Stimulated activated naive CD8-positive, alpha-beta T cell treated with anti-CD3 and anti-CD28 coated beads, Interleukin-15, Interleukin-2, amounts not matched to agents 100 ng/mL and 50 ng/mL, for 24 hours (primary cell): Measurements from ENCODE around the gene NCKAP1.
"Not testable (repeated sequence)": the region's sequence is repeated elsewhere in the genome, so short reads cannot be mapped to it uniquely, and the experiment has no call there.

Source experiments
- H3K27ac Mint-ChIP-seq: one replicate; pipeline ENCODE4 v1.8.0; 2021; ENCODE audit warnings: mild to moderate bottlenecking, mixed read lengths
- H3K27me3 Mint-ChIP-seq: one replicate; pipeline ENCODE4 v1.8.0; 2021; ENCODE audit warnings: mixed read lengths
- H3K36me3 Mint-ChIP-seq: one replicate; pipeline ENCODE4 v1.8.0; 2021; ENCODE audit warnings: low read depth, mixed read lengths
- H3K4me1 Mint-ChIP-seq: one replicate; pipeline ENCODE4 v1.8.0; 2021; ENCODE audit warnings: low read depth, mixed read lengths
- H3K4me3 Mint-ChIP-seq: one replicate; pipeline ENCODE4 v1.8.0; 2021; ENCODE audit warnings: mild to moderate bottlenecking, mixed read lengths
- H3K9me3 Mint-ChIP-seq: one replicate; pipeline ENCODE4 v1.8.0; 2021; ENCODE audit warnings: mixed read lengths

Gene NCKAP1

DNA sequence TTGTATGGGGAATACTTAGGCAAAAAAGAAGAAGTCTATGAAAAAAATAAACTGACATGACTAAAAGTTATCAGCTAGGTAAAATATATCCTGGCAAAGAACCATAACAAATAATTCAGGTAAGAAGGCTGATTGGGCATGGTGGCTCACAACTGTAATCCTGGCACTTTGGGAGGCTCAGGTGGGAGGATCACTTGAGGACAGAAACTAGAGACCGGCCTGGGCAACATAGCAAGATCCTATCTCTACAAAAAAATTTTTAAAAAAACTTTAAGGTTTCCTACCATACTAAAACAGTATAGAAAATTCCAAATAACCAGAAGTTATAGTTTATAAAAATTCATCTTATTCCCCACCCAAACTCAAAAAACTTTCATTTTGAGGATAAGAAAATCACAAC lies 10.8 kb downstream of the NCKAP1 start:
- no peak overlapping the region for H3K4me3 Mint-ChIP-seq
- H3K27me3 Mint-ChIP-seq = peaks cover 67% of the 10 kb centered on the region
- no peaks in the 10 kb centered on the region for H3K9me3 Mint-ChIP-seq

DNA sequence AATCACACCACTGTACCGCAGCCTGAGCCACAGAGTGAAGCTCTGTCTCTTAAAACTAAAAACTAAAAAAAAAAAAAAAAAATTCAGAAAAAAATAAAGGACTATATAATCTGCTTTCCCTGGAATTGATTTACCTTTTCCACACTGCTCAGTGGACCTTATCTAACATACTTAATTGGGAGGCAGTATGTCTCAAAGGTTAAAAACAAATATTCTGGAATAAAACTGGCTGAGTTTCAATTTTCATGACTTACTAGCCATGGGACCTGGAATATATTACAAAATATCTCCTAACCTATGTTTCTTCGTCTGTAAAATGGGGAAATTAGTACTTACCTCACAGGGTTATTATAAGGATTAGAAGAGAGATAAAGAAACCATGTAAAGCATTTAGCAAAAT lies 11.8 kb downstream of the NCKAP1 start:
- H3K9me3 Mint-ChIP-seq = no peaks in the 10 kb centered on the region
- H3K27ac Mint-ChIP-seq = no peak overlapping the region
- H3K4me3 Mint-ChIP-seq = no peak overlapping the region
- H3K36me3 Mint-ChIP-seq = no peaks in the 10 kb centered on the region
- H3K27me3 Mint-ChIP-seq = peaks cover 64% of the 10 kb centered on the region
- H3K4me1 Mint-ChIP-seq = no peaks in the 10 kb centered on the region

More for the DNA sequence above, 10.8 kb downstream of the NCKAP1 start:
- Mint-ChIP-seq H3K4me1 (no peaks in the 10 kb centered on the region), H3K36me3 (no peaks in the 10 kb centered on the region), H3K27ac (no peak overlapping the region)

DNA sequence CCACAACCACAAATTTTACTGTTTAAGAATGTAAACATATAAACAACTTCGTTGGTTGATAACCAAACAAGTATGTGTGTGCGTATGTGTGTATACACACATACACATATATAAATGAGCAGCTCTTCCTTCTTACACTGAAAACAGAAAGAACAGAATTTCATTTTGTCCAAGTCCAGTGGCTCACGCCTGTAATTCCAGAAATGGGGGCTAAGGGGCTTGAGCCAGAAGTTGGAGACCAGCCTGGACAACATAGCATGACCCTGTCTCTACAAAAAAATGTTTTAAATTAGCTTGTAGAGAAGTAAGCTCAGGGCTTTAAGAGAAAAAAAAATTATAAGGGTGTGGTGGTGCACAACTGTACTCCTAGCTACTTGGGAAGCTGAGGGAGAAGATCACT lies 12.3 kb downstream of the NCKAP1 start:
- Mint-ChIP-seq H3K9me3 (no peaks in the 10 kb centered on the region), H3K27ac (no peak overlapping the region), H3K27me3 (peaks cover 62% of the 10 kb centered on the region), H3K4me3 (no peak overlapping the region), H3K36me3 (no peaks in the 10 kb centered on the region), H3K4me1 (no peaks in the 10 kb centered on the region)

DNA sequence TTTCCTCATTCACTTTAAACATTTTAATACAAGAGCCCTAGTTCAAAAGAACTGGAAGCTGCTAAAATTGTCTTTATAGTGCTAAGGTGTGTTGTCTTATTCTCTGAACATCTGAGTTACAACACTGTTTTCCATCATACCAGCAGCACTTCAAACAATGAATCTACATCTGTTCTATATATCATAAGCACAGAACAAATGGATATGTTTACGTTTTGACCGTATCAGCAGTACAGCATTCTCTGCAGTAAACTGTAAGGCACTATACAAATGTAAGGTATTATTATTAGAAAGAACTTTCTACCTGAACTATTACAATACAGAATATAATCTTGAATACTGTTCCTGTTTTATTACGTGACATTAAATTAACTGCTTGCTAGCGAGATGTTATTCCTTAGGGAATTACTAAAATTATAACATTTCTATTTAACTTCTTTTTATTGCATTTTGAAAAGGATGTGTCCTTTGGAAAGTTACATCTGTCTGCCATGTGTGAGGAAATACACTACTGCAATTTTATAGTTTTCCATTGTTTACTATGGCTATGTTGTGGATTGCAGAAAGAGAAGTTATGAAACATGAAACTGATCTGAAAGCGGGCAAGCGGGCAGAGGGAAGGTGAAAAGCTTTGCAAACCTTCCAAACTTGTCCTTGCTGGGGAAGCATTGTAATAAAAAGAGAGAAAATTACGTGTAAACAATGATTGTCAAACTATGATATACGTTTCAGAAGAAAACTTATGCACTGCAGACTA lies 13.7 kb downstream of the NCKAP1 start:
- no peaks in the 10 kb centered on the region for H3K36me3 Mint-ChIP-seq
- H3K4me1 Mint-ChIP-seq = no peaks in the 10 kb centered on the region
- no peaks in the 10 kb centered on the region for H3K9me3 Mint-ChIP-seq
- no peak overlapping the region for H3K4me3 Mint-ChIP-seq
- no peak overlapping the region for H3K27ac Mint-ChIP-seq
- H3K27me3 Mint-ChIP-seq = peaks cover 58% of the 10 kb centered on the region

DNA sequence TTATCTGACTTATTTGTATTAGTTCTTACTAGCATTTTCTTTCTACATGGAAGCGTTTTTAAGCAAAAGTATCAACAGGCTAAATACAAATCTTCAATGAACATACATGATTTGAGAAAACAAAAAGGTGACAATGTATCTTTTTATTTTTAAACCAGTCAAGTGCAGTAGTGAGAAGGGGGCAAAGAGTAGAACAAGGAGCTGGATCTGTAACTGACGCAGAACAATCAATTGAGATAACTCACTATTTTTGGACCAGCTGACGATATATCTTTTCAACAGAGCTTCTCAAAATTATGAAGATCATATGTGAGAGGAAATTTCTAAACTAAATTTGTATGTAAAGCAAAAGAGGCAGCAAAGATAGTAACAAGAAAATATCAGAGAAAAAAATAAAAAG lies 15.5 kb downstream of the NCKAP1 start:
- H3K4me3 Mint-ChIP-seq = no peak overlapping the region
- no peaks in the 10 kb centered on the region for H3K36me3 Mint-ChIP-seq
- no peak overlapping the region for H3K27ac Mint-ChIP-seq
- H3K9me3 Mint-ChIP-seq = no peaks in the 10 kb centered on the region
- H3K4me1 Mint-ChIP-seq = no peaks in the 10 kb centered on the region
- H3K27me3 Mint-ChIP-seq = peaks cover 47% of the 10 kb centered on the region

DNA sequence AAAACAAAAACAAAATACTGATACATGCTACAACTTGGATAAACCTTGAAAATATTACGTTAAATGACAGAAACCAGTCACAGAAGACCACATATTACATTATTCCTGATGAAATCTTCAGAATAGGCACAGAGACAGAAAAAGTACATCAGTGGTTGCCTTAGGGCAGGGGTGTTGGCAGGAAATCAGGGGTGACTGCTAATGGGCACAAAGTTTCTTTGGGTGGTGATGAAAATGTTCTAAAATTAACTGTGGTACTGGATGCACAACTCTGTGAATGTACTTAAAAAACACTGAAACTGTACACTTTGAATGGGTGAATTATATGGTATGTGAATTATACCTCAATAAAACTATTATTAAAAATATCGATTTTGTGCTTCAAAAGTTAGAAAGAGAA lies 16.6 kb downstream of the NCKAP1 start:
- H3K27ac Mint-ChIP-seq = no peak overlapping the region
- no peak overlapping the region for H3K4me3 Mint-ChIP-seq
- peaks cover 48% of the 10 kb centered on the region for H3K27me3 Mint-ChIP-seq
- H3K9me3 Mint-ChIP-seq = no peaks in the 10 kb centered on the region
- no peaks in the 10 kb centered on the region for H3K4me1 Mint-ChIP-seq
- H3K36me3 Mint-ChIP-seq = no peaks in the 10 kb centered on the region

DNA sequence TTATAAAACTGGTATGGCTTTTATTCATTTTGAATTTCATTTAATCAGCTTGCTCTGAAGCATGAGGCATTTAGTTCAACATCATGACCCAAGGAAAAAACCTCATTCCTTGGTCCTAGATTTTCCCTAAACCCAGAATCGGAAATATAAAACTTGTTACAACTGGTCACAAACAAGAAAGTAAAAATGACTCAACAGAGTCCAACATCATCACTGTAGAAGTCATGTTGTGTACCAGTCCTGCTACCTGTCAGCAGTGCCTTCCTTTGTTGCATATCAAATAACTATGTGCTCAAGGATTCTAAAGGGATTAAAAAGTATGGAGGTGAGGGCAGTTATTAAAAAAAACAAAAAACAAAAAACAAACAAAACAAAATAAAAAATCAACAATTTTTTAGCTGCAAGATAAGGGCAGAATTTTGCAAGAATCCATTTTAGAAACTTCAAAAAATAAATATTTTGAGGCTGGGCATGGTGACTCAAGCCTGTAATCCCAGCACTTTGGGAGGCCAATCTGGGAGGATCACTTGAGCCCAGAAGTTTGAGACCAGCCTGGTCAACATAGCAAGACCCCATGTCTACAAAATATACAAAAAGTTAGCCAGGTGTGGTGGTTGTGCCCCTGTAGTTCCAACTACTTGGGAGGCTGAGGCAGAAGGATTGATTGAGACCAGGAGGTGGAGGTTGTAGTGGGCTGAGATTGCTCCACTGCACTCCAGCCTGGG lies 18.4 kb downstream of the NCKAP1 start:
- Mint-ChIP-seq H3K27me3 (peaks cover 44% of the 10 kb centered on the region), H3K9me3 (no peaks in the 10 kb centered on the region), H3K27ac (no peak overlapping the region)

DNA sequence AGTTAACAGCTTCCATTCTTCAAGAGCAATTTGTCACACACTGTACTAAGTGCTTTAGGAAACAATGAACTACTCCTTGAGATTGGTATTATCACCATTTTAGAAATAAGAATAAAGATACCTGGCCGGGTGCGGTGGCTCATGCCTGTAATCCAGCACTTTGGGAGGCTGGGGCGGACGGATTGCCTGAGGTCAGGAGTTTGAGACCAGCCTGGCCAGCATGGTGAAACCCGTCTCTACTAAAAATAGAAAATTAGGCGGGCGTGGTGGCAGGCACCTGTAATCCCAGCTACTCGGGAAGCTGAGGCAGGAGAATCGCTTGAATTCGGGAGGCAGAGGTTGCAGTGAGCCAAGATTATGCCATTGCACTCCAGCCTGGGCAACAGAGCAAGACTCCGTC lies 20.4 kb downstream of the NCKAP1 start:
- H3K9me3 Mint-ChIP-seq, H3K36me3 Mint-ChIP-seq, H3K27ac Mint-ChIP-seq, H3K4me1 Mint-ChIP-seq, H3K4me3 Mint-ChIP-seq: not testable (repeated sequence)
- peaks cover 40% of the 10 kb centered on the region for H3K27me3 Mint-ChIP-seq

More for the DNA sequence above, 18.4 kb downstream of the NCKAP1 start:
- Mint-ChIP-seq H3K4me3 (no peak overlapping the region), H3K4me1 (no peaks in the 10 kb centered on the region), H3K36me3 (no peaks in the 10 kb centered on the region)

DNA sequence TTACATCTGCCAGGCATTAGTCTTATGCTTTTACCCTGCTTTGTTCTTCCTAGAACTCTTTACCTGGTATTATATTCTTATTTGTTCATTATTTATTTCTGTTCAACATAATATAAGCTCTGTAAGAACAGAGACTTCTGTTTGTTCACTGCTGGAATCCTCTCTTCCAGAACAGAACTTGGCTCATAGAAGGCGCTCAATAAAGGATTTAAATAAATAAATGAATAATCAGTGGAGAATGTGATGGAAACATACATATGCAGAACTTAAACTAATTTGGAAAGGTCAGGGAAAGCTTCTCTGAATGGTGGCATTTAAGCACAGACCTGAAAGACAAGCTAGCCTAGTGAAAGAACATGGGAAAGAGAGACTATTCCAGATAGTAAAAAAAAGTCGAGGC lies 24.3 kb downstream of the NCKAP1 start:
- no peaks in the 10 kb centered on the region for H3K4me1 Mint-ChIP-seq
- H3K27ac Mint-ChIP-seq = no peak overlapping the region
- H3K4me3 Mint-ChIP-seq = no peak overlapping the region
- H3K36me3 Mint-ChIP-seq = no peaks in the 10 kb centered on the region
- peaks cover 29% of the 10 kb centered on the region for H3K27me3 Mint-ChIP-seq
- H3K9me3 Mint-ChIP-seq = no peaks in the 10 kb centered on the region

DNA sequence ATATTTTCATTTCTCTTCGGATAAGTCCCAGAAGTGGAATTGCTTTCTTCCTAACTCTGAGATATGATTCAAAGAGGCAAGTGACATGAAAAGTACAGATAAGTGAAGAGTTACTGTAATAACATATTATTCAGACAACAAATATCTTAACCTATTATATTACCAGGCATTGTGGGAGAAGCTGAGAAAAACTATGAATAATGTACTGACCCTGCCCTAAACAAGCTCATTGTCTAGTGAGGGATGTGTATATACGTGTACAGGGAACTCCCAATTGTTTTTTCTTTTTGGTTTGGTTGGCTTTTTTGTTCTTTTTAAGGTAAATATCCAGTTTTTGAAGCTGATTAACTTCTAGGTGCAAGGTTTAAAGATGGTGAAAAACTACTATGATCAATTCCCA lies 26.5 kb downstream of the NCKAP1 start:
- H3K4me1 Mint-ChIP-seq = no peaks in the 10 kb centered on the region
- no peaks in the 10 kb centered on the region for H3K36me3 Mint-ChIP-seq
- peaks cover 22% of the 10 kb centered on the region for H3K27me3 Mint-ChIP-seq
- H3K27ac Mint-ChIP-seq = no peak overlapping the region
- H3K9me3 Mint-ChIP-seq = no peaks in the 10 kb centered on the region
- H3K4me3 Mint-ChIP-seq = no peak overlapping the region

DNA sequence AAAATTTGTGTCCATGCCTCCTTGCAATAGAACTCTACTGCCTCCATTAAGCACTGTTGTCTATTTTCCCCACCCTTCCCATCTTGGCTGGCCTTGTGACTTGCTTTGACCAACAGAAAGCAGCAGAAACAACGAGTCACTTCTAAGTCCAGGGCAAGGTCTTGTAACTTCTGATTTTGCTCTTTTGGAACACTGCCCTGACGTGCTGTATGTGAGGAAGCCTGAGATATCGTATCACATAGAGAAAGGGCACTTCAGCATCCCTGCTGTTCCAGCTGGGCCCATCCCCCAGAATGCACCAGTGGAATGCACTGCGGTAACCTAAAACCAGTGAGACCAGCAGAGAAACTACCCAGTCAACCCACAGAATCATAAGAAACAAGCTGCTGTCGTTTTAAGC lies 28.1 kb downstream of the NCKAP1 start:
- no peaks in the 10 kb centered on the region for H3K9me3 Mint-ChIP-seq
- H3K36me3 Mint-ChIP-seq = no peaks in the 10 kb centered on the region
- peaks cover 12% of the 10 kb centered on the region for H3K27me3 Mint-ChIP-seq
- no peak overlapping the region for H3K4me3 Mint-ChIP-seq
- no peak overlapping the region for H3K27ac Mint-ChIP-seq
- H3K4me1 Mint-ChIP-seq = no peaks in the 10 kb centered on the region

DNA sequence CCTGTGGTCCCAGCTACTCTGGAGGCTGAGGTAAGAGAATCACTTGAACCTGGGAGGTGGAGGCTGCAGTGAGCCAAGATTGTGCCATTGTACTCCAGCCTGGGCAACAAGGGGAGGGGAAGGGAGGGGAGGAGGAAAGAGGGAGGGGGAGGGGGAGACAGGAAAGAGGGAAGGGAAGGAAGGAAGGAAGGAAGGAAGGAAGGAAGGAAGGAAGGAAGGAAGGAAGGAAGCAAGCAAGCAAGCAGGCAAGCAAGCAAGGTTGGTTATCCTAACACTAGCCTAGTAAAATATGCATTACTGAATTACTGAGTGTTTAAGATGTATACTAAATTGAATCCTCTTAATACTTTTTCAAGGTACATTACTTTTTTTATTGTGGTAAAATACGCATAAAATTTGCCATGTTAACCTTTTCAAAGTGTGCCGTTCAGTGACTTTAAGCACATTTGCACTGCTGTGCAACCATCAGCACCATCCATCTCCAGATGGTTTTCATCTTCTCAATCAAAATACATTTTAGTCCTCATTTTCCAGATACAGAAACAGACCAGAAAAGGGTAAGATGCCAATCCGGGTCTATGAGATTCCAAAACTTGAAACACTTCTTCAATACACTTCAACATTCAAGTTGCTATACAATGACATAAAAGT lies 28.9 kb downstream of the NCKAP1 start:
- Mint-ChIP-seq H3K27me3 (peaks cover 12% of the 10 kb centered on the region), H3K36me3 (no peaks in the 10 kb centered on the region), H3K4me1 (no peaks in the 10 kb centered on the region), H3K27ac (no peak overlapping the region), H3K4me3 (no peak overlapping the region), H3K9me3 (no peaks in the 10 kb centered on the region)

DNA sequence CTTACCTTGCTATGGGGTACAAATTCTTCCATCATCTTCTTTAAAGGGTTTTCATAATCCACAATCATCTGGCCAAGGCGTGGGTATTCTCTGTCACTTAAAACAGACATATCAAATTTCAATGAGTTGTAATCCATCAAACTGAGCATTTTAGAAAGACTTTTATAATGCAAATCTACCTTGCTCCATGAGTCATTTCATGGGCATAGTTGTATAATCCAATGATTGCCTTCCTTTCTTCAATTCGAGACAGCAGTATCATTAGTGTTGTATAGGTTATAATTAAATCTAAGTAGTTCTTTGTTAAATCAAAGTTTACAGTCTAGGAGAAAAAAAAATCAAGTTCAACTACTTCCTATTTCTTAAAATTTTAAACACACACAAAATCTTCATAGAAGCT lies 36.3 kb downstream of the NCKAP1 start:
- H3K36me3 Mint-ChIP-seq = no peaks in the 10 kb centered on the region

DNA sequence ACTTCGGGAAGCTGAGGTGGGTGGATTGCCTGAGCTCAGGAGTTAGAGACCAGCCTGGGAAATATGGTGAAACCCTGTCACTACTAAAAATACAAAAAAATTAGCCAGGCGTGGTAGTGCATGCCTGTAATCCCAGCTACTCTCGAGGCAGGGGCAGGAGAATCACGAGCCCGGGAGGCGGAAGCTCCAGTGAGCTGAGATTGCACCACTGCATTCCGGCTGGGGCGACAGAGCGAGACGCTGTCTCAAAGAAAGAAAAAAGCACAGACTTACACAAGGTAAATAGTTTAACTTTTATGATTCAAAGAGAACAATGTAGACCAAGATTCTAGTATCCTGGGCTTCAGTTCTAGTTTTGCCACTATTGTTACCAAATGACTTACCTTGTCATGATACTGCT lies 37.4 kb downstream of the NCKAP1 start:
- Mint-ChIP-seq H3K27me3 (peaks cover 3% of the 10 kb centered on the region), H3K36me3 (no peaks in the 10 kb centered on the region), H3K4me3 (no peak overlapping the region), H3K27ac (no peak overlapping the region), H3K9me3 (no peaks in the 10 kb centered on the region), H3K4me1 (no peaks in the 10 kb centered on the region)

More for the DNA sequence above, 36.3 kb downstream of the NCKAP1 start:
- Mint-ChIP-seq H3K9me3 (no peaks in the 10 kb centered on the region), H3K4me1 (no peaks in the 10 kb centered on the region), H3K27me3 (peaks cover 2% of the 10 kb centered on the region), H3K27ac (no peak overlapping the region), H3K4me3 (no peak overlapping the region)

DNA sequence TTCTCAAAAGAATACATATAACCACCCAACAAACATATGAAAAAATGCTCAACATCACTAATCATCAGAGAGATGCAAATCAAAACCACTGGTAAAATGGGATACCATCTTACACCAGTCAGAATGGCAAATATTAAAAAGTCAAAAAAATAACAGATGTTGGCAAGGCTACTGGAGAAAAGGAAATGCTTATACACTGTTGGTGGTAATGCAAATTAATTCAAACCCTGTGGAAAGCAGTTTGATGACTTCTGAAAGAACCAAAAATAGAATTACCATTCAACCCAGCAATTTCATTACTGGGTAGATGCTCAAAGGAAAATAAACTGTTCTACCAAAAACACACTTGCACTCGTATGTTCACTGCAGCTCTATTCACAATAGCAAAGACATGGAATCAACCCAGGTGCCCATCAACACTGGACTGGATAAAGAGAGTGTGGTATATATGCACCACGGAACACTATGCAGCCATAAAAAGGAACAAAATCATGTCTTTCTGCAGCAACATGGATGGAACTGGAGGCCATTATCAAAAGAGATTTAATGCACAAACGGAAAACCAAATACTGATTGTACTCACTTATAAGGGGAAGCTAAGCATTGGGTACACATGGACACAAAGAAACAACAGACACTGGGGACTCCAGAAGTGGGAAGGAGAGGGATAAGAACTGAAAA lies 38.8 kb downstream of the NCKAP1 start:
- Mint-ChIP-seq H3K9me3 (no peaks in the 10 kb centered on the region), H3K27ac (no peak overlapping the region)

More for the DNA sequence above, 38.8 kb downstream of the NCKAP1 start:
- Mint-ChIP-seq H3K27me3 (peaks cover 3% of the 10 kb centered on the region), H3K36me3 (no peaks in the 10 kb centered on the region), H3K4me3 (no peak overlapping the region), H3K4me1 (no peaks in the 10 kb centered on the region)
